PC-9 (cell line): ENCODE measurements around the gene CDC20B.

Source experiments
- CTCF ChIP-seq: fragments of 200-600 bp; sonication (generic); conservative IDR thresholded peaks from 2 replicates; pipeline ENCODE4 v1.6.1; 2017; ENCODE audit warnings: mixed run types, antibody characterized with exemption, mild to moderate bottlenecking, moderate library complexity
- EZH2 ChIP-seq: fragments of 200-600 bp; sonication (generic); IDR thresholded peaks from 2 replicates; pipeline ENCODE4 v1.8.0; 2017; ENCODE audit warnings: antibody characterized with exemption, low read depth

- no peak for TF ChIP-seq CTCF
- no peak for TF ChIP-seq EZH2
Measured at GRCh38 chr5:55205001-55205400, 32.0 kb upstream of the CDC20B start.
